HL-60 (cell line): ENCODE measurements around the gene SH3PXD2A.

ENCODE experiments used
- CTCF ChIP-seq: IDR thresholded peaks from one replicate; pipeline ENCODE4 v1.5.1; 2011; ENCODE audit warnings: low read length, control low read depth, inconsistent platforms; ENCODE audit not compliant: insufficient read depth
- GABPA ChIP-seq: IDR thresholded peaks from 2 replicates; pipeline ENCODE4 v1.6.1; 2012; ENCODE audit warnings: low read depth
- POLR2AphosphoS5 ChIP-seq: IDR thresholded peaks from 2 replicates; pipeline ENCODE4 v1.6.1; 2012; ENCODE audit warnings: low read depth
- REST ChIP-seq: IDR thresholded peaks from 2 replicates; pipeline ENCODE4 v1.6.1; 2012; ENCODE audit warnings: low read depth; ENCODE audit not compliant: insufficient replicate concordance

- TF ChIP-seq POLR2AphosphoS5 = no peak
- TF ChIP-seq CTCF = no peak
- no peak for TF ChIP-seq REST
- no peak for TF ChIP-seq GABPA
Measured at GRCh38 chr10:103691723-103692435, 163.5 kb downstream of the SH3PXD2A start.
